Measurements from ENCODE around the gene EPN2.

Gene EPN2

DNA sequence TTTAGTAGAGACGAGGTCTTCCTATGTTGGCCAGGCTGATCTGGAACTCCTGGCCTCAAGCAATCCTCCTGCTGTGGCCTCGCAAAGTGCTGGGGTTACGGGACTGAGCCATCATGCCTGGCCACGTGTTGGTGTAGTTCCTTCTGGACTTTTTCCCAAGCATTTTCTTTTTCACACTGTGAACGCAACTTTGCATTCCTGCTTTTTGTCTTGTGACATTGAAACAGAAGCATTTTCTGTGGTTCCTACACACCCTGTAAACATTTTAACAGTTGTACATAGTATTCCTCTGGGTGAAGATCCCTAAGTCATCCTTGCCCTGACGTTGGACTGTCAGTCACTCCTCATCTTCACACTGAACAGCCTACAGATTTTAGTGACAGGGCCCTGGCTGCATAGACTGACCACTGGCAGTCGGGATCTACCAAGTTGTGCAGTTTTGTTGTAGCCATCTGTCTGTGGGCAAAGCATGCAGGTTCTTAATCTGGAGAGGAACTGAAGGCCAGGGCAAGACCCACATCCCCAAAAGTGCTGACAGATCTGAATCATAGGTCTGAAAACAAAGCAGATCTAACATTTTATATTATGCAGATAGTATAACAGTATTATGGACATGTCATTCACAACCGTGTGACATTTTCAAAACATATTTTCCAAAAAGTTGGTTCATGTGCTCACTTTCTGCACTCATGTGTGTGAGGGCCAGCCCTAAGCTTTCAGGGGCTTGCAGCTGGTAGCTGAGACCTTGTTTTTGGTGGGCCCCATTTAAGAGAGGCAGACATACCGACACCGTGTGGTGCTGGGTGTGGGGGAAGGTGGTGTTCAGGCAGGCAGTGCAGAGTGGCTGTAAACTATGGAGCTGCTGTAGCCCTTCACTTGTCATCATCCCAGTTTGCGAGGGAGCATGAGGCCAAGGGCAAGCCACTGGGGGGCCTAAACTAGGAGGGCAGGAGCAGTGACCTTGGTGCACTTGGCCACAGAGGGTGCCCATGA, 59.9 kb downstream of the EPN2 start:
- no peak for DNase-seq

DNA sequence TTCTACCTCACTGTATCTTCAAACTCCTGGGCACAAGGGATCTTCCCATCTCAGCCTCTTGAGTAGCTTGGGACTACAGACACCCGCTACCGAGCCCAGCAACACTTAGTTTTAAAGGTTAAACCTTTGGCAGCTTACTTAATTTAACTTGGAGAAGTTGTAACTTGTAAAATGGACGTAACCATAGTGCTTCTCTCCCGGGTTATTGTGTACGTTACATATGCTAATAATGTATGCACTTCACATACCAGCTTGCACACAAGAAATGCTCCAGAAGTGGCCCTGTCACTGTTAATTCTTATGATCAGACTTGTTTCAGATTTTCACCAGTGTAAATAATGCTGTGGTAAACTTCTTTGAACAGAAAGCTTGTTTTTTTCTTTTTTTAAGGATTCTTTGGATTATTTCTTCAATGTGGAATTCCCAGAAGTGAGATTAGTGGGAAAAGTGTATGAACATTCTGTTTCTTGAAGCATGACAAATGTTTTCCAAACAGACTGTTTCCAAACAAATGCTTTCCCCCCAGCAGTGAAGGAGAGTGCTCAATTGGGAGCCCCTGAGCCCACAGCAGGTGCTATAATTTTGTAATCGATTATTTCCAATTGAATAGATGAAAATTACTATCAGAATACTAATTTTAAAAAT, 61.5 kb downstream of the EPN2 start:
- no peak for DNase-seq

DNA sequence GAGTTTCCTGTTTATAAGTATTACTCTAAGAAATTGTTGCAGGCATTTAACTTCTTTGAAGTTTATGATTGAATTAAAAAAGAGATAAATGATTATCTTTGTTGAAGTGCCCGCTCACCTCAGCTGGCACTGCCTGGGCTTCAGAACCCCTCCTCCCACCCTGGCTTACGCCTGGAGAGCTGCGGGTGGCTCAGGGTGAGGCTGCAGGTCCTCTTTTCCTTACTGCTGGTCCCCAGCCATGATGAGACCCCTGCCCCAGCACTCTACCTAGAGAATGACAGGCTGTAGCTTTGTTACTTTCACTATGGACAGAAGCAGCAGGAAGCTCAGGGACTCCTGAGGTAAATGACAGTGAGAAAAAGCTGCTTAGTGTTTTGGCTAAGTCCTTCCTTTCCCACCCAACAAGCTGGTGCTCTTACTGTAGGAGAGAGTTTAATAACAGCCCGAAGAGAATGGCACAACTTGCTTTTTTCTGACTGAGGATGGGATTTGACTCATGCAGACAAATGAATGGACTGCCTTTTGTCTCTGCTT, 62.1 kb downstream of the EPN2 start:
- no peak for DNase-seq

DNA sequence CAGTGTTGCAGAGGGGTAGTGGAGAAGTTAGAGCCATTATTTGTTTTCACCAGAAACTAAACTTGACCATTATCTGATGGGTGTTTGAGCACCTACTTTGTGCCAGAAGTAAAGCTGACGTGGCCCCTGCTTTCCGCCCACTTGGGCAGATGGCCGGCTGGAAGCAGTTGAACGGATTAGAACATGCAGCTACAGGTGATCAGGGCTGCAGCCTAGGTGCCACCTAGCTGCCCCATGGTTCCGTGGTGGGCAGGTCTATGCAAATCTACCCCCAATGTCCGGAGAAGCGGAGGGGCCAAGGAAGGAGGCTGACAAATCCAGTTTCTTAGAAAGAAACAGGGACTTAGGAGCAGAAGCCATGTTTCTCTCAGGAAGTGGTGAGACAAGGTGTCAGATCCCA, 62.7 kb downstream of the EPN2 start:
- no peak for DNase-seq

DNA sequence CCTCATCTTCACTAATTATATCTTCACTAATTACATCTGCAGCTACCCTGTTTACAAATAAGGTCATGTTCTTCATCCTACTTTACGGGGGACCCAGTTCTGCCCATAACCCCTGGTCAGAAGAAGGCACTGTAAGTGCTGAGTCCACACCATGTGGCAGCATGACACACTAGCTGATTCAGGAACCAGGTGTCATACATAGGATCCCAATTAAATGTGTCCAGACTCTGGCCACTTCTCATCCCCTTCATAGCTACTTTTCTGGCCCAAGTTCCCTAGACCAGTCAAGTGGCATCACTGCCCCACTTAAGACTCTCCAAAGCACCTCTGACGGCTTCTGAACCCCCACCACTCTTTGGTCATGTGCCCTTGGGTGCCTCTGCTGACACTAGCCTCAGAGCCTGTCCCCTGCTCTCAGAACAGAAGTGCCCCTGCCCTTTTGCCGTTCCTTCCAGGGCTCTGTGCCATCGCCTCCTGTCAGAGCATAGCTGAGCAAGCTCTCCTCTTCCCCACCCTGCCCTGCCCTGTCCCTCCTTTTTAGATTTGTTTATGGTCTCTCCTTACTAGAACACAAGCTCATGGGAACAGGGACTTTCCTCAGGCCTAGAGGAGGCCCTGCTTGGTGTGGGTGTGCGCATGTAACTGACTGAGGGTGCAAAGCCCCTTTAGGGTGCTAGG, 64.2 kb downstream of the EPN2 start:
- DNase-seq, result no peak

DNA sequence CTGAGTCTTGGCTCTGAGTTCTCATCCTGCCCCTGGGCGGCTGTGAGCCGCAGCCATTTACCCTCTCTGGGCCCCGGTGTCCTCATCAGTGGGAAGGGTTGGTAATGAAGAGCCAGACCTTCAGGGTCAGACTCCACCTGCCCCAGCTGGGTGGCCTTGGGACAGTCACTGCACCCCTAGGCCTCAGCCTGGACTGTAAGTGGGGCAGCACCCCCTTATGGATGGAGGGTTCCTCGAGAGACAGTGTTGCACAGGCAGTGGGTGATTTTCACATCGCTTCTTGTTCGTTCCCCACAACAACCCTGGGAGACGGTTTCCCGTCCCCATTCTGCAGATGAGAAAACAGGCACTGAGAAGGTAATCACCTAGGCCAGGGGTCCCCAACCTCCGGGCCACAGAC, 64.8 kb downstream of the EPN2 start:
- DNase-seq, result no peak

DNA sequence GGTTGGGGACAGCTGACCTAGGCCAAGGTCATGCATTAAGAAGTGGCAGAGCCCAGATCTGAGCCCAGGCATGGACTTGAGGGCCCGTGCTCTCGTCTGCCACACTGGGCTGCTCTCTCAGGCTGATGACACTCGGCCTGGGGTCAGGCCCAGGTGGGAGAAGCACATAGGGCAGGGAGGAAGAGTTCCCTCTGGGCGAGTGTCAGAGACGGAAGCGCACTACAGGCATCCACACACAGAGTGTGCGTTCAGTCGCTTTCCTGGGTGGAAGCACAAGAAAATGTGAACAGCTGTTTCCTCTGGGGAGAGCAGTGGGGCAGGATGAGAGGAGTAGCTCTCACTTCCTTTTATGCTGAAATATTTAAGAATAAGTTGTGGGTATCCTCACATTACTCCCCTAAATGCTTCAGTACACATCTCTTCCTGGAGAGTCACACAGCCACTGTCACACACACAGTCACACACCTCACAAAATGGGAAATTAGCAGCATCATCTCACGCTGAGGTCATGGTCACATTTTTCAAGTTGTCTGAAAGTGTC, 65.7 kb downstream of the EPN2 start:
- no peak for DNase-seq

DNA sequence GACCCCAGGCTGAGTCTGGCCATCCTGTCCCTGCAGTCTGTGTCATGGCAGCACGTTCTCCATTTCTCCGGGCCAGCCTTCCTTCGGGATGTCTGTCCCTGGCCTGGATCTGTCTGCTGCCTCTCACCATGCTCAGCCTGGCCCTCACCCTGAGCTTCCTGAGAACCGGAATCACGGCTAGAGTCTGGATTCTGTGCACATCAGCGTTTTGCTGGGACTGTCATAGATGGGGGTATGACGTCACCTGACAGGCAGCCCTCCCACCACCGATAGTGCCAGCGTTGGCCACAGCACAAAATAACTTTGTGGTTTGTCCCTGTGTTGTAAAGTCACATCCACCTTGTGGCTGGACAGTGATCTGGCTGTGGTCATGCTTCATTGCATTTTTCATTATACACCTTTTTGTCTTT, 66.2 kb downstream of the EPN2 start:
- no peak for DNase-seq

DNA sequence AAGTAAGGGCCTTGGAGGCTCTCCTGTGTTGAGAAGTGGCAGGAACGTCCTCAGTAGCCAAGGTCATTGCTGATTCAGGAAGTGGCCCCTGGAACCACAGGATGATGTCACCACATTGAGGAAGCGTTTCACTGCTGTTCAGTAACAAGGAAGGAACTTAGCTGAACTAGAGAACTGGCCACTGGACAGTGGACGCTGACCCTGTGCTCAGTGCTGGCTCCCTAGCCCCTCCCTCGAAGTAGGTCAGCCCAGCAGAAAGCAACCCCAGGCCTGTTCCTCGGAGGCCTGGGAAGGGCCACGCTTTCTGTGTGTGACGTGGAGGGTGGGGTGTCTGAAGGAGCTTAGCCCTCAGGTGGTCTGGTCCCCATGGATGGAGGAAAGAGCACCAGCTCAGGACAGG, 67.0 kb downstream of the EPN2 start:
- DNase-seq, result no peak

DNA sequence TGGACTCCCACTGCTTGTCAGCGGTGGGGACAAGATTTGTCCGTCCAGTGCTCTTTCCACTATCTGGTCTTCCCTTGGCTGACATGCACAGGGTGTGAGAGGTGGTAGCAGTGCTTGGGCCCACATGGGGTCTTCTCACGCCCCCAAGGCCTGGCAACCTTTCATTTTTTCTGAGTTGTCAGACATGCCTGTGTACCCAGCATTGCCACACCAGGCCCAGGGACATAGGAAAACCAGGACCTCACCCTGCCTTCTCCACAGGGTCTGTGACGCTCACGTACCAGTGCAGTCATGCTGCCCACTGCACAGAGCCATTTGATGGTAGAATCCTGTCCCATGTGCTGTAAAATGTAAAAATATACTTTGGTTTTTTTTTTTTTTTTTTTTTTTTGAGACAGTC, 67.6 kb downstream of the EPN2 start:
- no peak for DNase-seq

DNA sequence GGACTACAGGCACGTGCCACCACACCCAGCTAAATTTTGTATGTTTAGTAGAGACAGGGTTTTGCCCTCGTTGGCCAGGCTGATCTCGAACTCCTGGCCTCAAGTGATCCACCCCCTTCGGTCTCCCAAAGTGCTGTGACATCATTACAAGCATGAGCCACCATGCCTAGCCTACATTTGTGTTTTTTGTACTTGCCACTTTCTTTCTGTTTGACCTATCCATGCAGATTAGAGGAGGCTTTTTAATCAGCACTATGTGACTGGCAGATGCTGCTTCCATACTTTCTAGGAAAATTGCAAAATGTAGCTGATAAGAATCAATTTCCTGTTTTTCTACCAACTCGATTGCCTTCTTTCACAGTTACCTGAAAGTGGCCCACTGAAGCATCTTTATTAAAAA, 68.1 kb downstream of the EPN2 start:
- no peak for DNase-seq

DNA sequence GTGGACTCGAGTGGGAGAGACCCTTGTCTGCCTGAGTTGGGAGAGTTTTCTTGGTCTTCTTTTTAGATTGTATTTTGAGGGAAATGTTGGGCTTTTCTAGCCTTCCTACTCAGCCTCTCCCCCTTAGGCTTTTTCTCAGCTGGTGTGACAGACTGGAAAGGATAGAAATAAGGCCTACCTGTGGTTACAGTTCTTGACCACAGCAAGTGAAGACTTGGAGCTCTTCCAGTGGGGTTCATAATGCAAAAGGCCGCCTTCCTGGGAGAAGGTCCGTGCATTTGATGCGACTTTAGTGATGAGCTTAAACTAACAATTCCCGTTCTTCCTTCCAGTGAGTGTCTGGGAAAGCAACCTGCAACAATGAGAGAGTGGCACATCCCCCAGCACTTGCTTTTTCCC, 68.6 kb downstream of the EPN2 start:
- no peak for DNase-seq

DNA sequence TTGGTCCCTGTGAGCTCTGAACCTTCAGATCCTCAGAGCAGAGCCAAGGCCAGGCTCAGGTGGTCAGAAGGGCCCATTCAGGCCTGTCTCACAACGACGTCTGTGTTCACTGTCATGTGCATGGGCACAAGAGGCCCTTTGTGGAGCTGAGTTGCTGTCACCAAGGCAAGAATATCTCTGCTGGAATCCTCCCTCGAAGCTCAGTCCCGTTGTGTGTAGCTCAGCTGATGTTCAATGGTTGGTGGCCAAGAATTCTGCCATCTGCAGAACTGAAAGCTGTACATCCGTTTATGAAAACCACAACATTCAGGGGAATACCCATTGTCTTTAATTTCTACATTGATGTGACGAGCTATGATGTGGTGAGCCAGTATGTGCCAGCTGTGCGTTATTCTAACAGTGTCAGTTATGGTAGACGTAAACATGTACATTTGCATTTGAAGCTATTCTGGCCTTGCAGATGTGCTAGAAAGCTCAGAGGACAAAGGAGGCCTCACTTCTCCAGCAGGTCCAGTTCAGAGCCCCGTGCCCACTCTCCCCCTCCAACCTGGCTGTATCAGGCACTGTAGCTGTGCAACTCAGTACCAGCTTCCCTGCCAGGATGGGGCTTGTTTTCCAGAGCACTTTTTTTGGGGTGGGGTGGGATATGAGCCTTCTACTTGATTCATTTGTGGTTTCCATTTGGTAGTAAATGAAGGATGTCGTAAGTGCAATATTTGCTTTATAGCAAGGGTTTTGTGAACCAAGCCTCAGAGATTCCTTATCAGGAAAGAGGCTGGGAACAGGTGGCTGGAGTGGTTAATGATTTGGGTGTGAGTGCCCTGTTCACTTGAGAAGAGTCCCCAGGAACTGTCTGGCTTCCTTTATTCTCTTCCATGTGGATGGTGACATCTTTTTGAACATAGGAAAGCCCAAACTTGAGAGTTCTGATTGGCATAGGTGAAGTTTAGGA, 69.3 kb downstream of the EPN2 start:
- no peak for DNase-seq

DNA sequence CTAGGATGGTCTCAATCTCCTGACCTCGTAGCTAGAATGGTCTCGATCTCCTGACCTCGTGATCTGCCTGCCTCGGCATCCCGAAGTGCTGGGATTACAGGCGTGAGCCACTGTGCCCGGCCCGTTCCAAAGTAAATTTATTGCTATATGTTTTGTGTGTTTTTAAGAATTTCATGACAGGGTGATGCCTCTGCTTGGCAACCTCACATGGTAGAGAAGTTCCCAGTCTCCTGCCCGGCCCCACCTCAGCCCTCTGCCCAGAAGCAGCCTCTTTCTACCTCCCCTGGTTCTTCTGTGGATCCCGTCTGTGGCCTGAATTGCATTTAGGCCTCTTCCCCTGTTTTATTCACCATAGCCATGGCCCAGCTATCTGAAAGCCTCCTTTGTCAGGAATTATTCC, 70.4 kb downstream of the EPN2 start:
- no peak for DNase-seq

DNA sequence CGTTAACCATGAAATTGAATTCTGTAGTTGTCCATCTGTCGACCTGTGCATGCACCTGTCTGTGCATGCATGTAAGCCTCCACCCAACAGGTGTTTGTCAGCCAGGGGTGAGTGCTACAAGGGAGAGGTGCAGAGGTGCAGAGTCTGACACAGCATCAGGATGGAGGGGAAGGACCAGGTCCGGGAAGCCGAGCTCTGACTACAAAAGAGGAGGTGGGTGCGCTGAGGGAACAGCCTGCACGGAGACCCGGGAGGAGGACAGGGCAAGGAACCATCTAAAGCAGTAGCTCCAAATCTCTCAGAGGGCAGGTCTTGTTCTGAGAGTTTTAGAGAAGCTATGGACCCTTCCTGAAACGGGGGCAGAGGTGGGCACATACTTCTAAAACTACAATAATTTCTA, 71.2 kb downstream of the EPN2 start:
- no peak for DNase-seq

DNA sequence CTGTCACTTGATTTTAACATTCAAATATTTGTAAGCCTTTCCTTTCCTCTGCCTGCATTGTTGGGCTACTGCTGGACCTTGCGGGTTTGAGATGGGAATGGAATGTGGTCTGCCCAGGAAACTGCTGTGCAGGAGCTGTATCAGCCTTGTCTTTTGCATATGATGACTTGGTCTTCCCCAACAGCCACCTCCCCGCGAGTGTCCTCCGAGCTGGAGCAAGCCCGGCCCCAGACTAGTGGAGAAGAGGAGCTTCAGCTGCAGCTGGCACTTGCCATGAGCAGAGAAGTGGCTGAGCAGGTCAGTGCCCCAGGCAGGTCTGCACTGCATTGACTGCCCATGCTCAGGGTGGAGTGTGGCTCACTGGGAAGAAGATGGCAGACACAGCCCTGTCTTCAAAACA, 72.5 kb downstream of the EPN2 start:
- no peak for DNase-seq

DNA sequence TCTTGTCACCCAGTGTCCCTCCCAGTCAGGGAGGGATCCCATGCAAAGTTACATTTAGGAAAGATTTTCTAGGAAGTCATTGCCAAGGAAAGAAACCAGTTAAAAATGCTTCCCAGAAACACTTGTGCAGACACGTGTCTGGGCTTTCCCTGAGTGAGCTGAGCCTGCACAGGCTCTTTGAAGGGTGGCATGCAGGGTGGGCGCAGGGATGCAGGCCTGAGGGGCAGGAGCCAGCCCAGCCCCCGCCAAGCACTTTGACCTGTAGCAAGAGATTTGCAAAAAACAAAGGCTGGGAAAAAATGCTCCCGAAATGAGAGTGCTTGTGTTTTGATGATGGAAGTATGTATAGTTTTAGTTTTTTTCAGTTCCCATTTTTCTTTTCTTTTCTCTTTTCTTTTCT, 73.0 kb downstream of the EPN2 start:
- DNase-seq, result no peak

DNA sequence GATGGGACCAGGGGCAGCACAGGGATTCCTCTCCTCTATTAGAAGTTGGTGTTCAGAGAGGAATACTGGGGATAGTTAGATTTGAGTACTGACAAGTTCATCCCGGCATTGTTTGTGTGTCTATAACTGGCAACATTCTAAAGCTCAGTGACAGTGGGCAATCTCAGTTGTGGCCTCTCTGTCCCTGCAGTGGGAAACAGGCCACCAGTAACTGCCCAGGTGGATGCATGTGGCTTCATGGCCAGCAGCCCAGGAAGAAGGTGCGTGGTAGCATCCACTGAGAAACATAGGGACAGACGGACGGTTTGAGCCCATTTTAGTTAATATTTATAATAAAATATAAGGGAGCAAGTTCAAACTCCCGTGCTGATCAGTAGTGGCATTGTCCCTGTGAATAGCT, 73.8 kb downstream of the EPN2 start:
- no peak for DNase-seq

DNA sequence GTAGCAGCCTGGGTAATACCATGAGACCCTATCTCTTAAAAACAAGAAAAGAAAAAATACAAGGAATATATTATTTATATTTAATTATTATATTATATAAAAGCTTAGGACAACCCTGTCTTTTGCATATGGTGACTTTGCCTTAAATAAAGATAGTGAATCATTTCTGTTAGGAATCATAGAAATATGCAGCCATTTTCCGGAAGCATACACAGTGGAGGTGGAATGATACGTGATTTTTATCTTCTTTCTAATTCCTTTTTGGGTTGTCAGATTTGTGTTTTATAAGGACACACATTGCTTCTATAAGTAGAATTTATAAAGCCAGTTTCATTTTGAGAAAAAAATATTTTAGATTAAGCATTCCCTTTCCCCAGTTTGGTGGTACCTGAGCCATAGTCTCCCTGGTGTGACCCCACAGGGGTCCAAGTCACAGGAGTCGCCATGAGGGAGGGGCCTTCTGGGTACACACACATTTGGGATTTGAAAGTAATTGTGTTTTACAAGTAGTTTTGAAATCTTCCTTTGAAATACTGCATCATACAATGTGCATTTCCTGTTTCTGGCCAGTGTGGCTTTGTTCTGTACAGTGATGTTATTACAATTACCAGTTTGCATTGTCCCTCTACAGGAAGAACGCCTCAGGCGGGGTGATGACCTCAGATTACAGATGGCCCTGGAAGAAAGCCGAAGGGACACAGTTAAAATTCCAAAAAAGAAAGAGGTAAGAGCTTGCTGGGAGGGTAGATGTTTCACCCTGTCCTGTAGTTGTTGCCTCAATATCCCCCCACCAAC, 74.5 kb downstream of the EPN2 start:
- DNase-seq, result no peak

DNA sequence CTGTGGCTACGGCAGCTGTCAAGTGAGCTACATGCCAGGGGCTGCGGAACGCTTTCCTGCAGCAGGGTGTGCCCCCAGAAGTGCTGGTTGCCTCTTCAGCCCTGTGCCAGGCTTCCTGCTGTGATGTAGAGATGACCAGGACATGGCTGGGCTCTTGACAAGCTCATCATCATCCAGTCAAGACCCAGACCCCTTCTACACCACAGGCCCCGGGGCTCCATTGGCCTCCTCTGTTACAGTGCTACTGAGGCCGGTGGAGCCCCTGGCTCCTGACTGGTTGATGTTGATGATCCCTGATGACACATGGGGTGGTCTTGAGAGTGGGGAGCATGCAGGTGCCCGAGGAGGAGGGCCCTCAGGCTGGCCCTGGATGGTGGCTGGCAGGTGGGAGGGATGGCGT, 75.2 kb downstream of the EPN2 start:
- no peak for DNase-seq

DNA sequence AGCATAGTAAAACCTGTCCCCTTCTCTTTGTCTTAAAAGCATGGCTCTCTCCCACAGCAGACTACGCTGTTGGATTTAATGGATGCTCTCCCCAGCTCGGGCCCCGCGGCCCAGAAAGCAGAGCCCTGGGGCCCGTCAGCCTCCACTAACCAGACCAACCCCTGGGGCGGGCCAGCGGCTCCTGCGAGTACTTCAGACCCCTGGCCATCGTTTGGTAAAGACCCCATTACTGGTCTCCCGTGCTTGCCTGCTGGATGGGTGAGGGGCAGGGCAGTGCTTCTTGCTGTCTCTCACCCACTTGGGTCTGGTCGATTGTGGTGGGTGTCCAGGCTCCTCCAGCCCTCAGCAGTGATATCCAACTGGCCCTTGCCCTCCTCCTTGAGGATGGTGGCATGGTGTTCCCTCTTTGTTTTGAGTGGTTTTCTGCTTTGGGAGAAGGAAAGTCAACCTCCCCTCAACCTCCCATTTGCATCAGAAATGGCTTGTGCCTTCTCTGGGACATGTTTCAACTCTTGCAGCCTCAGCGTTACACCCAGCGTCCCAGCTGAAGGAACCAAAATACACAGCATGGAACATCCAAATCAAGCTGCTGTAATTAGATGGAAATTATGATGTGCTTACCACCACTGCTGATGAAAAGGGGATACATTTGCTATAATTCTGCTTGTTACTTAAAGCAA, 76.0 kb downstream of the EPN2 start:
- DNase-seq, result no peak

Data from NCI-H1417 treated with DMSO at 0.1 percent for 48 hours (cell line).